GM04504 (cell line): ENCODE data around the gene CHRND.
"Not testable (repeated sequence)": the region's sequence is repeated elsewhere in the genome, so short reads cannot be mapped to it uniquely, and the experiment has no call there.

ENCODE experiments used
- DNase-seq: peaks from one replicate; pipeline ENCODE4 v3.0.0-alpha.2; 2012; ENCODE audit warnings: low read depth

CHRND gene

GRCh38 chr2:232528746-232529460 lies 2.9 kb downstream of the CHRND start:
- no peak for DNase-seq

- no peak for DNase-seq
These were observed 4.0 kb downstream of the CHRND start for GRCh38 chr2:232529806-232530547.

GRCh38 chr2:232530626-232531260 lies 4.8 kb downstream of the CHRND start:
- no peak for DNase-seq

GRCh38 chr2:232532419-232532818 lies 6.5 kb downstream of the CHRND start:
- no peak for DNase-seq

GRCh38 chr2:232532821-232533220 lies 6.9 kb downstream of the CHRND start:
- DNase-seq: not testable (repeated sequence)

- DNase-seq: no peak
These were observed 8.2 kb downstream of the CHRND start for GRCh38 chr2:232533944-232534710.

GRCh38 chr2:232534940-232535651 lies 9.1 kb downstream of the CHRND start:
- DNase-seq: no peak

- DNase-seq: no peak
These were observed 10.0 kb downstream of the CHRND start for GRCh38 chr2:232535761-232536530.

GRCh38 chr2:232537079-232537478 lies 11.1 kb downstream of the CHRND start:
- no peak for DNase-seq

GRCh38 chr2:232537499-232537898 lies 11.5 kb downstream of the CHRND start:
- DNase-seq: no peak

- DNase-seq: no peak
These were observed 12.7 kb downstream of the CHRND start for GRCh38 chr2:232538671-232539070.

- DNase-seq: no peak
These were observed 13.6 kb downstream of the CHRND start, which contains the start of gene CHRNG for GRCh38 chr2:232539298-232540231. Gene CHRNG (plus strand): TSS chr2:232539692. CDS start chr2:232539748, 56 bp downstream.

GRCh38 chr2:232540441-232541041 lies 14.6 kb downstream of the CHRND start:
- no peak for DNase-seq

GRCh38 chr2:232541195-232541960 lies 15.4 kb downstream of the CHRND start:
- DNase-seq: no peak

GRCh38 chr2:232541961-232542714 lies 16.2 kb downstream of the CHRND start:
- DNase-seq: no peak

GRCh38 chr2:232542715-232543467 lies 16.9 kb downstream of the CHRND start:
- DNase-seq: no peak

GRCh38 chr2:232543491-232543890 lies 17.5 kb downstream of the CHRND start:
- no peak for DNase-seq
